ENCODE results near the gene SPATA46.

SPATA46 gene

DNA sequence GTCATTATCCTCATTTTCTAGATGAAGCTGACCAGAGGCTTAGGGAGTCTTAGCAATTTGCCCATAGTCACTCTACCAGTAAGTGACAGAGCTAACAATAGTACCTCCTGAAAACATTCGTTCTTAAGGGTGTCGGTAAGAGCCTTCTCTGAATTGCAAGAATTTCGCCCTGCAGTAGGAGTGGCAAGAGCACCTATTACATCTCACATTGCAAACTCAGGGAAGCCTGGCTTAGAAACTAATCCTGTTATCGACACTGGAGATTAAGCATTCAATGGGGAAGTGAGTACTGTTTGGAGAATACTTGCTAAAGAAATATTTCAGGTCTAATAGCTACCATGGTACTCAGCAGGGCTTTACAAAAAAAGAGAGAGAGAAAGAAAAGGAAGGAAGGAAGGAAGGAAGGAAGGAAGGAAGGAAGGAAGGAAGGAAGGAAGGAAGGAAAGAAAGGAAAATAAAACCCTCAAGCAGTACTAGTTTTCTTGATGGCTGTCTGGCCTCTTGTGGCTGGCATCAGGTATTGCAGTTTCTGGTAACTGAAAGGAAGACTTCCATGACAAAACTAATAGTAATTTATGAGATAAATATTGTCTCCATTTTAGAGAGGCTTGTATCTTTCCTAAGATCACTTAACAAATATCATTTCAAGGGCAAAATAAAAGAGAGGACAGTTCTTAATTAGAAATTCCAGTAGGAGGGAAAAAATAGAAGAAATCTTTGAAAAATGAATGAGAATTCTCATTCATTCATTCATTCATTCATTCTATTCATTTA is 15.3 kb upstream of the SPATA46 start:
- DNase-seq (ENCODE audit: low read depth) = no peak

DNA sequence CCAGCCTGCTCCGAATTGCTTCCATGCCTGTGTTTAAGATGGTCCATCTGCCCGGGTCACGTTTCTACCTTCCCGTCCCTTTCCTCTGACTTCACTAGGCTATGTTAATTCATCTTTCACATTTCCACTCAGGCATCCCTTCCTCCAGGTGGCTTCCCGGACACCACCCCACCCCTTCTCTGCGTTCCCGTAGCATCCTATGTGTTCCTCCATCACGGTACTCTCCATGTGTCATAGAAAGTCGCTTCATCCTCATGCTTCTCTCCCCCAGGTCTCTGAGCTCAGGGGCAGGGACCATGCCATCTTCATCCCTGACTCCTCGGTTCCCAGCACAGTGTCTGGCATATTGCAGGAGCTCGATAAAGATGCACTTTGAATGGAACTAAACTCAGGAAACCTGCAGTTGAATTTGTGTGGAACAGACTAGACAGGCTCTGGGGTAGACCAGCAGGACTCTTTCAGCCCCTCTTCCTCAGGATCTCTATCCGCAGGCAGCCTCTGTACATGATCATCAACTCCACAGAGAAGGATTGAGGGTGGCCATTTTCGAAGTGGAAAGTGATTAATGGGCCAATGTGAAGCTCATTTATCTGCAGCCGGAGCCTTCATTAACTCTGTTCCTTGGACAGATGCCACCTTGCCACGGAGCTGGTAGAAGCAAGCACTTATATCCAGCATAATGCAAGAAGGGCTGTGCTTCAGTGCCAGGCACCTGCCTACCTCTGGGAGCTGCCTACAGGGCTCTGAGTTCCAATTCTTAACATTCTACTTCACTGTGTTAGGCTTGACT is 13.9 kb upstream of the SPATA46 start:
- no peak for DNase-seq (ENCODE audit: low read depth)

DNA sequence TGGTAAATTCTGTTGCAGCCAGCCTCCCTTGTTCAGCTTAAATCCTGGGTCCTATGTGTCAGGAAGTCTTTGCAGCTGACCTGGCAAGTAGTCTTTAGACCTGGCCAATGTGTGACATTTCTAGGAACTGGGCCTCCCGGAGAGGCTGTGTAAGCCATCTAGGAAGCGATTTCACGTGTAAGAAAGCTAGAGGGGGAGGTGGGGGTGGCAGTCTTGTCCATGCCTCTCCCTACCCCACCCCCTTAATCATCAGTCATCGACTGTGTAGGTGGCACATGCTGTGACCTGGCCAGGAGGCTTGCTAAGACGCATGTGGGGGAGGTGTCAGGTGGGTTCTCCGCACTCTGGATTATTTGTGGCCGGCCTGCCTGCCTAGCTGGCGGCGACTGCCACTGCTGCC is 13.3 kb upstream of the SPATA46 start:
- DNase-seq (ENCODE audit: low read depth) = no peak

DNA sequence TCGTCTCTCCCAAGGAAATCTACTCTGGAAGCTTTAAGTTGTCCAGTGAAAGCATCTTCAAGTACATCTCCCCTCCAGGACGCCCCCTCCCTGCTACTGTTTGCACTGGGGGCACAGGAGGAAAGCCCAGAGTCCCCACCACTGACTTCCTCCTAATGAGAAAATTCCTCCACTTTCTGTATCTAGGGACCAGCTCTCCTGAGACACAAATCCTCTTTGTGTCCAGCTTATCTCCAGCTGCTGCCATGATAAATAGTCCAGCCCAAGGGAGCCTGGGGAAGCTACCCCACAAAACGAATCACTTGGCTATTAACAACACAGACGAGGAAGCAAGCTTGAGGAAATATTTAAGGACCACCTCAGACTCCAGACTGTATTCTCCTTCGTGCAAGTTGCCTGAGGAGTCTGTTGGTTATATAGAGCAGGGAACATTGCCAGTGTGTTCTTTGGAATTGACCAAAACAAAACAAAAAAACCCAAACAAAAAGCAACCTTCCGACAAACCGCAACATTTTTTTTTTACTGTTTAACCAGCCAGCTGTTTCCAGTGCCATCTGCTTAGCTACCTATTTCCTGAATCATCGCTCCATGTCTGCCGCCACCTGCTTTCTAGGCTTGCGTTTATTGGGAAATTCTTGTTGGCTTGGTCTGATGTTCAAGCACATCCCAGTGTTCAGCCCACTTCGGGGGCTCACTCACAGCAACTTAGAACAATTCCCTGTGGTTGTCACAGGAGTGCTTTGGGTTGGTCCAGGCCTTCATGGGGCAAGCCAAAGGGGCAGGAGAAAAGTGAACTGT is 12.6 kb upstream of the SPATA46 start:
- DNase-seq (ENCODE audit: low read depth) = no peak

DNA sequence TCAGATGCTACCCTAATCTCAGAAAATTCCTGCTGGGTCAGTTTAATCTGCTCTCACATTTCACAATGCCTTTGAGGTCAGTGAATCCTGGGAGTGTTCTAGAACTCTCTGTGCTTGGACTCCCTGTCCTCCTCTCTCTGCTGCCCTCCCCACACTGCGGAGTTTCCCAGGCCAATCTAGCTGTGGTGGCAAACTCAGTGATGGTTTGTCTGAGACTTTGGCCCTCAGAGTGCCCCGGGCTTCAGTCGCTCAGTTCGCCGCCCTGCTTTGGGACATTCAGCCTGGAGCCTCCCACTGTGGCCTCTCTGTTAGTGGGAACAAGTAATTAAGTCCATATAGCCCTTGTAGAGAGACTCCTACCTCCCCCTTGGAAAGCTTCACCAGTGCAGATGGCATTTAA is 12.0 kb upstream of the SPATA46 start:
- DNase-seq (ENCODE audit: low read depth) = no peak

DNA sequence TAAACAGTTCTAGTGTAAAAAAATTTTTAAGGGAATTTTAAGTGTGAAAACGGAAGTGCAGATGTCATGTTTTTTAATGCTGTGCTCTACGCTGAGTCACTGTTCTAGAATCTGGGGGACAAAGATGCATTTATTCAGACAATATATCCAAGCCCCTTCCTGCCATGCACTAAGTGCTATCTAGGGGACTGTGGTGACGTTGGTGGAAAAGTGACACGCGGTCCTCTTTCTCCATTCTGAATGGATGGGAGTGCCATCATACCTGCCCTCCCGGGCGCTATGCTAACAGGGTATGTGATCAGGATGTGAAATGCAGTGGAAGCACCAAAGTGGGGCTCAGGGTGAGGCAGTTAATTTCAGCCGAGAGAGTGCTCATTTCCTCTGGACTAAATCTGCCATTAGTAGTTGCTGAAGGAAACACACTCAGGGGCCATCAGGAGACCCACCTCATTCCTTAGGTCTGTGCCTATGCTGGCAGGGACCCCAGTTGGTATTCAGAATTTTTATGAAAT is 11.5 kb upstream of the SPATA46 start:
- DNase-seq (ENCODE audit: low read depth) = no peak

DNA sequence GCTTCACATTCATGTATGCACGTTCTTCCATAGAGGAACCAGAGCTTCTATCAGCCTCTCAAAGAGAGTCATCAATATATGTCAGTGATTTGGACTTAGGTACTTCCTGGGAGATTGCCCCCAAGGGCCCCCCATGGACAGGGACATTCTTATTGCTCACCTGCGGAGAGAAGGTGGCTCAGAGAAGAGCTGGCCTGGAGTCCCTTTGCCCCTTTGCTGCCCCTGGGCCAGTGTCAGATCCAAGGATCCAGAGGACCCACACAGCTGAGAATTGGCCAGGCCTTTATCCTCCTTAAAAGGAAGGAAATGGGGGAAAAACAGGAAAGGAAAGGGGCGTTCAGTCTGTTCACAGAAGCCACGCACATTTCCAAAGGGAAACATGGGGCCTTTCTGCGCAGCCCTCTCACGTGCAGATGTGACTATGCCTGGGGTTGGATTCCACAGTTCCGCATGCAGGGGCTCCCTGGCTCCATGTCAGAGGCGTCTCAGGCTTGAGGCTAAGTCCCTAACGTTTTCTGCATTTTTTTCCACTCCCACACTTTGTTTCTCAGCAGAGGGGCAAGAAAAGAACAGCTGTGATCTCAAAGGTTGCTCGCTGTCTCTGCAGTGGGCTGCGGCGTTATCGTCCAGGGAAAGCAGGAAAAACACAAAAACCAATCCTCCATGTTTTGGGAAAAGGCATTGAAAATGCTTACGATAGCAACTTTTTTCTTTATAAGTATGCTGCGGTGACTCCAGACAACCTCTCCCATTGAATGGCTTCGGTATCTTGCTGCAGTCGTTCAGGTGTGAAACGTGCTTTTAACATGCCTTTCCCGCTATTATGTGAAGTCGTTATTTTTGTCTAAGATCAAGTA is 10.8 kb upstream of the SPATA46 start:
- no peak for DNase-seq (ENCODE audit: low read depth)

DNA sequence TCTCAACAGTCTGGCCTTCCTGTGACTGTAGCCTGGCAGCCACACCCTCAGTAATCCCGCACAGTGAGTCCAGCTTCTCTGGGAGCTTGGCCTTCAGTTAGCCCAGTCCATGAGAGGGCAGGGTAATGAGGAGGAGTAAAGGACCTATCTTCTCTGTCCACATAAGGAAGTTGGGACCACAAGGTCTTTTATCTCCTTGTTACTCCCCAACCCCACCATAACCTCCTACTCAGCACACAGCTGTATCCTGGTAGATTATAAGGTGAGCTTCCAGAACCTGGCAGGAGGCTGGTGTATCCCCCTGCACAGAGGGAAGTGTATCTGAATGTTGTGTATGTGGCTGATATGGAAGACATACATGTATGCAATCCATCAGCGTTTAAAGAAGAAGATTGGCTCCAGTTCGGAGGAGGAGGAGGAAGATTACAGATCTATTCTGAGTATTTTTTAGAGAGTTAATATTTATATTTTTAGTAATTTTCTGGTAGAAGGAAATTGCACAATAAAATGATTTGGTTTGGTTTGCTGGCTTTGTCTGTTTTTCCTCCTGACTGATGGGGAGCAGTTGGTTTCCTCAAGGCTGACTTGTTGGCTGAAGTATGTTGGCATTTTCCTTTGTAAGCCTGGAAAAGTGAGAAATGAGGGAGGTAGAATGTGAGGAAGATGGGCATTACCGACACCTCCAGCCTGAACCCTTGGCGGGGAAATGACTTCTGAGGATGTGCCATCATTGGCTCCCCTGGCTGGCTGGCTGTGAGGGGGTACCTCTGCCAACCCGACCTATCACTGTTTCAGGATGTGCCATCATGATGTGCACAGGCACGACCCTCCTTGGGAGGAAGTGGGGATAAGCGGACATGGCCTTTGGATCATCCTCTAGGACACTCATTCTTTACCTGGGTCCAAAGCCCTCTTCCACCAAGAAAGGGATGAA is 9.9 kb upstream of the SPATA46 start:
- no peak for DNase-seq (ENCODE audit: low read depth)

DNA sequence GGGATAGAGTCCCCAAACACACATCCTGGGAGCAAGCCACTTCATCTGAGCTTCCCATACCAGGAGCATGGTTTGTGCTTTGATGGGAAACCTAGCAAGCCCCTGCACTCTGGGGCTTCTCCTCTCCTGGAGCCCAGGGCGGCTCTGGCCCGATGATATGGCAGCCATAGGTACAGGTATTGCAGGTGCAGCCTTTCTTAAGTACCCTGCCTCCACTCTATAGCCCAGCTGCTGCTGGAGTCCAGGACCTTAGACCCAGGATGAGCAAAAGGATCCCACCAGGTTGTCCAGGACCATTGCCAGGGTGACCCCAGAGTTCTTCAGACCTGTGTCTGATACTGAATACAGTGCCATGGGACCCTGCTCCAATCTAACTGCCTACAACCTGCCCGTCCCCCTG is 9.0 kb upstream of the SPATA46 start:
- no peak for DNase-seq (ENCODE audit: low read depth)

DNA sequence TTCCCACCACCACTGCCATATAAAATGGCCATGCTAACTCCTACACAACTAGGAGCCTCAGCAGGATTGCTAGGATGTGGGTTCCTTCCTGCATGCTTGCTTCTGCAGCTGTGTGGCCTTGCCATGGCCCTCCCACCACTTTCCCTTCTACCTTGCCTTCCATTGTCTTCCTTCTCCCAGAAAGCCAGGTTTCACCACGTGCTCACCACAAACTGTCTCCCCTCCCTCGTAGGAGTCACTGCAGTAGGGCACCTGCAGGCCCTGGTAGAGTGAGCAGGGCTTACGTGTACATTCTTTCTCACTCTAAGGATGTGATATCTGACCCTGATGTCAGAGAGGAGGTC is 8.6 kb upstream of the SPATA46 start:
- DNase-seq (ENCODE audit: low read depth) = no peak

DNA sequence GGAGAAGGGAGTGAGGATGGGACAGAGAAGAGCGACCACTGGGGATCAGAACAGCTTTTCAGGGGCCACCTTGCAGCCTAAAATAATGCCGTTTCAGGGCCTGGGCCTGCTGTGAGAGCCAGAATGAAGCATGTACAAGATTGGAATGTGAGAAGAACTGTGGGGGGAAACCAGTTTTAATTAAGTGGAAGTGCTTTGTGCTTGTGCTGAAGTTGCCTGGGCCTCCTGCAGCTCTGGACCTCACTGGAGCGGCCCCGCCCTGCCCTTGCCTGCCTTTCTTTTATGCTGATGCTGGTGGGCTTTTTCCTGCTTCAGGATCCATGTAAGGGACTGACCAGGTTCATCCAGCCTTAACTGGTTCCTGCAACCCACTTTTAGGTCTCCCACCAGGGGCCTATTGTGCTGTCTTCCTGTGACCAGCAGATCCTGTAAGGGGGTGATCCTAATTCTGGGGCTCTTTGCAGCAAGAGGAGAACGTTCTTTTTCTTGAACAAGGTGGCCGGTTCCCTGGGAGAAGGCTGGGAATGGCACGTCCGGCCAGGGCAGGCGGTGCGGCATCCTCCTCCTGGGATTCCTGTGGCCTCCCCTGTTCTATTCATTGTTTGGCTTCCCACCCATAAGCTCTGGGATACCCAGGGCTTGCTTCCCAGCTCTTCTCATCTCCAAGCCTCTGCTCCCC is 8.1 kb upstream of the SPATA46 start:
- no peak for DNase-seq (ENCODE audit: low read depth)

DNA sequence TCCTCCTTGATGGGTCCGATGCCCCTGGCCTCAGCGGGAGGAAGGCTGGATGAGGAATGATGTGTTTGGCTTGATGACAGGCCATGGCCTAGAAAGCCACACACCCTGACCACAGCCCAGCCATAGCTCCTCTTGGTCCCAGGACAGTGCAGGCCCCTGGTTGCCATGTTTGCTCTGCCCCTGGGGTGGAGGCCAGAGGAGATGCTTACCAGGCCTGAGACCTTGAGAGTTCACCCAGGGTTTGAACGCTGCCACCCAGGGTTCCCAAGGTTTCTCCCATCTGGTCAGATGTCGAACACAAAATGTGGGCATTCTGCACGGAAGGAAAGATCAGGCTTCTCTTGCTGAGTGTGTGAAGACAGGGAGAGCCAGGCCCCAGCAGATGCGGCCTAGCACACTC is 7.5 kb upstream of the SPATA46 start:
- DNase-seq (ENCODE audit: low read depth) = no peak

DNA sequence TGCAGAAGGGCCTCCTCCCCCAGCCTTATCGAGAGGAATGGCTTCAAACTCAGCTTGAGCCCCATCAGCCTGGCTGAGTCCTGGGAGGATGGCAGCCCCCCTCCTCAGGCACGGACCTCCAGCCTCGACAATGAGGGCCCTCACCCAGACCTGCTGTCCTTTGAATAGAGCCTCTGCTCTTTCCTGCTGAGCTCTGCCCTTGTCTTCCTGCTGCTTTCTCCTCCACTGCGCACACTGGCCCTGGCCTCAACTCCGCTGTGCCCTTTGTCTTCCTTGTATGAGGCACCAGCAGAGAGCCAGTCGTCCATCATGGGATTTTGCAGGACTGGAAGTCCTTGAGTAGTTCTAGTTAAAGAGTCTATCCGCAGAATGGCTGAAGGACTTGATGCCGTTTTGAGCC is 6.9 kb upstream of the SPATA46 start:
- DNase-seq (ENCODE audit: low read depth) = no peak

DNA sequence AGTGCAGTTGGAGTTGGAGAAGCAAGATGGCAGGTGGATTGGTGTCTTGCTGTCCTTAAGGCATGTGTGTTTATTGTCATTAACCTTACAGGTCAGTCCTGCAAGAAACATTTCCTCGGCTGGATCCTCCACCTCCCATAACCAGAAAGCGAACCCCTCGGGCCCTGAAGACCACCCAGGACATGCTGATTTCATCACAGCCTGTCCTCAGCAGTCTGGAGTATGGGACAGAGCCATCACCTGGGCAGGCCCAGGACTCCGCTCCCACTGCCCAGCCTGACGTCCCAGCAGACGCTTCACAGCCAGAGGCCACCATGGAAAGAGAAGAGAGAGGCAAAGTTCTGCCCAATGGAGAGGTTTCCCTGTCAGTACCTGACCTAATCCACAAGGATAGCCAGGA is 6.4 kb upstream of the SPATA46 start:
- DNase-seq (ENCODE audit: low read depth) = no peak

DNA sequence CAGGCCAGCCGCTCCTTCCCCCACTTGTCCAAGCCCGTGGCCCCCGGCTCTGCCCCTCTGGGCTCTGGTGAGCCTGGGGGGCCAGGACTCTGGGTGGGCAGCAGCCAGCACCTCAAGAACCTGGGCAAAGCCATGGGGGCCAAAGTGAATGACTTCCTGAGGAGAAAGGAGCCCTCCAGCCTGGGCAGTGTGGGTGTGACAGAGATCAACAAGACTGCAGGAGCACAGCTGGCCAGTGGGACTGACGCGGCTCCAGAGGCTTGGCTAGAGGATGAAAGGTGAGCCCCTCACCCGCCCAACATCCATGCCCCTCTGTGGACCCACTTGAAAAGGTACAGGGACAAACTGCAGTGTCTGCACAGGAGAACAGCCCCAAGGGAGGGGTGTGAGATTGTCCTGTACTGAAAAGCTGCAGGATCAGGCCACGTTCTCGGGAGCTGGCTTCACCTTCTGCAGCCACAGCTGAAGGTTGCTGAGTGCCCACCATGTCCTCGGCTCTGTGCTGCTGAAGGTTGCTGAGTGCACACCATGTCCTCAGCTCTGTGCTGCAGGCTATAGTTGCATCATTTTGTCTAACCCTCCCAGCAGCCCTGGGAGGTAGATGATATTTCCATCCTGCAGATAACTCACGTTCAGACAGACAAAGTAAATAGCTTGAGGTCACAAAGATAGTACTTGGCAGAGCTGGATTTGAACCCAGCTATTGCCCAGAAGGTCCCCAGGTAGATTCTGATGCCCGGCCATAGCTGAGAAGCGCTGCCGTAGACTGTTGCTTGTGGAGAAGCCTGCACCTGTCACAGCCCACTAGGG is 5.5 kb upstream of the SPATA46 start:
- DNase-seq (ENCODE audit: low read depth) = no peak

DNA sequence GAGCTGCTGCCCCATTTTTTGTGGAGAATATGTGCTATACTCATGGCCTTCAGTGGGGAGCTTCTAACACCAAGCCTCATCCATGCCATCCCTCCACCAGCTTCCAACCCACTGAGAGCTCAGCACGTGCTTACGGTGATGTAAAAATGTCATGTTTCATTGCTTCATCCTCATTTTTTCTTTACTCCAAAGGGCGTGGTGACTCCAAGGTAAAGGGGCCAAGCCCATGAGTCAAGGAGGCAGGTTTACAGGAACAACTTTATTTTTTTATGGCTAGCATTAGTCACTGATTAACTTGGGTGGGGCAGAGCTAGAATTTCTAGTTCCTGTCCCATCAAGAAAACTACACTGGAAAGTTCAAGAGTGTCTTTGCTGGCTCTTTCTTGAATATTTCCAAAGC is 4.7 kb upstream of the SPATA46 start, which contains the start of gene C1orf226:
C1orf226 (plus strand) TSS at position 346 of the 400 bp plus-strand sequence. CDS start 174 bp downstream, outside the sequence.
- DNase-seq (ENCODE audit: low read depth) = no peak

DNA sequence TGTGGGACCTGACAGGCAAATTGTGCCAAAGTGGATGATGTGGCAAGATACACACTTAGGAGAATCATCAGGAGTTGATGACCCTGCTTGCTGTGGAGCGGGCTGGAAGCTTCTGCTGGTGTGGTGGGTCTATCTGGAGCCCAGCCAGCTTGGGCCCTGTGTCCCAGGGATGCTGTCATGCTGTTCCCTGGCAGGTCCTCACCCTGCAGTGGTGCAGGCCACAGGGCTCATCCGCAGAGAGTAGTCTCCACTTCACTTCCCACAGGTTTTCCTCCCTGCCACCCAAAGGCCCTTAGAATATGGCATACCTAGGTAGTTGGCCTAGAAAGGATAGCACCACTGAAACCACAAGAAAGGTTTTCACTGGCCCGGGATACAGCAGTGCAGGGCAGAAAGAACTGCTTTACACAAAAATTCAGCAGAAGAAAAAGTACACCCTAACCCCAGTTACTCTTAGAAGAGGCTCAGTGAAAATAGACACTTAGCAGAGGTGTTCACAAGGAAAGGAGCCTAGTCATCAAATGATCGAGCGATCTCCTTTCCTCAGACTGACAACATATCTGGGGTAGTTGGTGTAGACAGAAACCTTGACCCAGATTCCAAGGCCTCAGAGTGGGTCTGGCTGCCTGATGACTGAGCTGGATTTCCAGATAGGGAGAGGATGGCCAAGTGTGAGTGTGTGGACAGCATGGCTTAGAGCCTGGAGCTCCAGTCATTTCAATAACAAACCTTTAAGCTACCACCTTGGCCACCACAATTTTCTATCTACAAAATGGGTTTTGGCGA is 3.6 kb upstream of the SPATA46 start:
- no peak for DNase-seq (ENCODE audit: low read depth)

DNA sequence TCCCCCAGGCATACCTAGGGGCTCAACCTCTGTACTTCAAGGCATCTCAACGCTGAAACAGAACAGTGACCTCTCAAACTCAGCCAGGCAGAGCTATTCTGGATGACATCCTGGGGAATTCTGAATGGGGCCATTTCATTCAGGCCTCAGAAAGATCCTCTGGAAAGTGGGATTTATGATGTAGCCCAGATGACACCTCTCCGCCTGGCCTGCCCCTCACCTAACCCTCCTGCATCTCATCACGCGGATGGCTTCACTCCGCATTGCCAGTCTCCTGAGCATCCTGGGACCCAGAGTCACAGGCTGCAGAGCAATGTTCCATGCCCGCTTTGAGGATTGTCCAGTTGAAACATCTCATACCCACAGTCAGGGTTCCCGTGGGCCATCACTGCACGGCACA is 1.2 kb downstream of the SPATA46 start:
- DNase-seq (ENCODE audit: low read depth) = no peak
